Stimulated activated CD4-positive, alpha-beta T cell treated with anti-CD3 and anti-CD28 coated beads, Interleukin-2, amount 100 ng/mL, for 4 hours (primary cell): ENCODE measurements around the gene NDUFS4.
"Not testable (repeated sequence)": the region's sequence is repeated elsewhere in the genome, so short reads cannot be mapped to it uniquely, and the experiment has no call there.

ENCODE experiments used
- DNase-seq: peaks from one replicate; pipeline ENCODE4 v3.0.0-alpha.2; 2020; ENCODE audit warnings: low read depth

NDUFS4 gene

GRCh38 chr5:53667621-53668020 is 107.2 kb downstream of the NDUFS4 start:
- no peak for DNase-seq

GRCh38 chr5:53671447-53671846 is 111.0 kb downstream of the NDUFS4 start:
- no peak for DNase-seq

- no peak for DNase-seq
Observed at GRCh38 chr5:53674121-53674520, 113.7 kb downstream of the NDUFS4 start.

- DNase-seq: no peak
Observed at GRCh38 chr5:53677632-53678031, 117.2 kb downstream of the NDUFS4 start.

GRCh38 chr5:53678981-53679660 is 118.7 kb downstream of the NDUFS4 start:
- DNase-seq: no peak

- no peak for DNase-seq
Observed at GRCh38 chr5:53681079-53681478, 120.6 kb downstream of the NDUFS4 start.

GRCh38 chr5:53691014-53691413 is 130.6 kb downstream of the NDUFS4 start:
- no peak for DNase-seq

GRCh38 chr5:53694520-53695022 is 134.1 kb downstream of the NDUFS4 start:
- DNase-seq: no peak

- DNase-seq: not testable (repeated sequence)
Observed at GRCh38 chr5:53710405-53710804, 150.0 kb downstream of the NDUFS4 start.

GRCh38 chr5:53712327-53712726 is 151.9 kb downstream of the NDUFS4 start:
- no peak for DNase-seq

GRCh38 chr5:53713978-53714666 is 153.7 kb downstream of the NDUFS4 start:
- DNase-seq: no peak

- no peak for DNase-seq
Observed at GRCh38 chr5:53714667-53715010, 154.2 kb downstream of the NDUFS4 start.

GRCh38 chr5:53726121-53726520 is 165.7 kb downstream of the NDUFS4 start:
- DNase-seq: no peak

GRCh38 chr5:53730943-53731342 is 170.5 kb downstream of the NDUFS4 start:
- DNase-seq: no peak
